H1 (cell line): Measurements from ENCODE around the gene SLC38A2. TPM values are rescaled to one million over a fixed set of nuclear protein-coding genes. Genes with fewer than 3 reads are reported as not detected.

Source experiments
- EZH2 ChIP-seq: fragments of 200-600 bp; sonication (generic); IDR thresholded peaks from 2 replicates; pipeline ENCODE4 v1.7.1; 2012; ENCODE audit warnings: low read depth, mild to moderate bottlenecking, moderate library complexity, low read length, inconsistent platforms; ENCODE audit not compliant: severe bottlenecking
- polyA plus RNA-seq, 7 experiments: library from polyadenylated mRNA; depleted of rRNA in 3 of 7; stranded (reverse) in 5 of 7; unstranded in 2 of 7; fragments of >200 nt in 5 of 7; fragments of 200-250 nt in 2 of 7; gene quantifications; 1 replicate in 5 of 7; 2 replicates in 1 of 7; 4 replicates in 1 of 7; pipeline versions ENCODE4 v1.2.1 to v1.2.3, GENCODE V29; 2011 to 2013; ENCODE audit warnings: missing spikeins in 2 of 7, mixed read lengths in 2 of 7
- total RNA-seq: library from RNA; stranded (reverse); fragmentation: NEBNext Ultra II Directional; extraction: Animal tissue kit (Norgen Biotek cat#: 25700); gene quantifications from 2 replicates; pipeline ENCODE4 v1.2.1, GENCODE V29; 2021
- TF ChIP-seq, protein P1 (sequence below): fragments of 300-600 bp; sonication (generic); IDR thresholded peaks from 2 replicates; pipeline ENCODE4 v1.7.1; 2012; ENCODE audit warnings: low read length, moderate library complexity, mild to moderate bottlenecking, inconsistent platforms; ENCODE audit not compliant: insufficient replicate concordance

Gene SLC38A2
- total and polyA plus RNA-seq, 2 of the 8 experiments (the other 6 are each of a cell fraction or from before 2014, with no cell fraction given), result 163 to 684 TPM

DNA sequence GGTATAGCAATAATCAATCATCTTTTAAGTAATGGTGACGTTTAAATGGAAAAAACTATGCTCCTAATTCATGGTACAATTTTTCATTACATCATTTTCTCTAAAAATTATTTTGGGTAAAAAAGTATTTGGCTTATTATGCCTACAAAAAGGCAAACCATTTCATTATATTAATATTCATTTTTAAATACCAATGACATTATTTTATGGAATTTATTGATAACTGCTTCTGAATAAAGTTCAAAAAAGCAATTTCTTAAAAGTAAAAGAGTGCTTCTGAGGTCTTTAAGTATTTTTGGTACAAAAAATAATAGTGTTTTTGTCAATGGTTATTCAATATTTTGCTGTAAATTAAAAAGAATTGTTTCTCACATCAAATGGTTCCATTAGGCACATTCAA, 12.2 kb downstream of the SLC38A2 start (continued):
- TF ChIP-seq, protein P1, sequence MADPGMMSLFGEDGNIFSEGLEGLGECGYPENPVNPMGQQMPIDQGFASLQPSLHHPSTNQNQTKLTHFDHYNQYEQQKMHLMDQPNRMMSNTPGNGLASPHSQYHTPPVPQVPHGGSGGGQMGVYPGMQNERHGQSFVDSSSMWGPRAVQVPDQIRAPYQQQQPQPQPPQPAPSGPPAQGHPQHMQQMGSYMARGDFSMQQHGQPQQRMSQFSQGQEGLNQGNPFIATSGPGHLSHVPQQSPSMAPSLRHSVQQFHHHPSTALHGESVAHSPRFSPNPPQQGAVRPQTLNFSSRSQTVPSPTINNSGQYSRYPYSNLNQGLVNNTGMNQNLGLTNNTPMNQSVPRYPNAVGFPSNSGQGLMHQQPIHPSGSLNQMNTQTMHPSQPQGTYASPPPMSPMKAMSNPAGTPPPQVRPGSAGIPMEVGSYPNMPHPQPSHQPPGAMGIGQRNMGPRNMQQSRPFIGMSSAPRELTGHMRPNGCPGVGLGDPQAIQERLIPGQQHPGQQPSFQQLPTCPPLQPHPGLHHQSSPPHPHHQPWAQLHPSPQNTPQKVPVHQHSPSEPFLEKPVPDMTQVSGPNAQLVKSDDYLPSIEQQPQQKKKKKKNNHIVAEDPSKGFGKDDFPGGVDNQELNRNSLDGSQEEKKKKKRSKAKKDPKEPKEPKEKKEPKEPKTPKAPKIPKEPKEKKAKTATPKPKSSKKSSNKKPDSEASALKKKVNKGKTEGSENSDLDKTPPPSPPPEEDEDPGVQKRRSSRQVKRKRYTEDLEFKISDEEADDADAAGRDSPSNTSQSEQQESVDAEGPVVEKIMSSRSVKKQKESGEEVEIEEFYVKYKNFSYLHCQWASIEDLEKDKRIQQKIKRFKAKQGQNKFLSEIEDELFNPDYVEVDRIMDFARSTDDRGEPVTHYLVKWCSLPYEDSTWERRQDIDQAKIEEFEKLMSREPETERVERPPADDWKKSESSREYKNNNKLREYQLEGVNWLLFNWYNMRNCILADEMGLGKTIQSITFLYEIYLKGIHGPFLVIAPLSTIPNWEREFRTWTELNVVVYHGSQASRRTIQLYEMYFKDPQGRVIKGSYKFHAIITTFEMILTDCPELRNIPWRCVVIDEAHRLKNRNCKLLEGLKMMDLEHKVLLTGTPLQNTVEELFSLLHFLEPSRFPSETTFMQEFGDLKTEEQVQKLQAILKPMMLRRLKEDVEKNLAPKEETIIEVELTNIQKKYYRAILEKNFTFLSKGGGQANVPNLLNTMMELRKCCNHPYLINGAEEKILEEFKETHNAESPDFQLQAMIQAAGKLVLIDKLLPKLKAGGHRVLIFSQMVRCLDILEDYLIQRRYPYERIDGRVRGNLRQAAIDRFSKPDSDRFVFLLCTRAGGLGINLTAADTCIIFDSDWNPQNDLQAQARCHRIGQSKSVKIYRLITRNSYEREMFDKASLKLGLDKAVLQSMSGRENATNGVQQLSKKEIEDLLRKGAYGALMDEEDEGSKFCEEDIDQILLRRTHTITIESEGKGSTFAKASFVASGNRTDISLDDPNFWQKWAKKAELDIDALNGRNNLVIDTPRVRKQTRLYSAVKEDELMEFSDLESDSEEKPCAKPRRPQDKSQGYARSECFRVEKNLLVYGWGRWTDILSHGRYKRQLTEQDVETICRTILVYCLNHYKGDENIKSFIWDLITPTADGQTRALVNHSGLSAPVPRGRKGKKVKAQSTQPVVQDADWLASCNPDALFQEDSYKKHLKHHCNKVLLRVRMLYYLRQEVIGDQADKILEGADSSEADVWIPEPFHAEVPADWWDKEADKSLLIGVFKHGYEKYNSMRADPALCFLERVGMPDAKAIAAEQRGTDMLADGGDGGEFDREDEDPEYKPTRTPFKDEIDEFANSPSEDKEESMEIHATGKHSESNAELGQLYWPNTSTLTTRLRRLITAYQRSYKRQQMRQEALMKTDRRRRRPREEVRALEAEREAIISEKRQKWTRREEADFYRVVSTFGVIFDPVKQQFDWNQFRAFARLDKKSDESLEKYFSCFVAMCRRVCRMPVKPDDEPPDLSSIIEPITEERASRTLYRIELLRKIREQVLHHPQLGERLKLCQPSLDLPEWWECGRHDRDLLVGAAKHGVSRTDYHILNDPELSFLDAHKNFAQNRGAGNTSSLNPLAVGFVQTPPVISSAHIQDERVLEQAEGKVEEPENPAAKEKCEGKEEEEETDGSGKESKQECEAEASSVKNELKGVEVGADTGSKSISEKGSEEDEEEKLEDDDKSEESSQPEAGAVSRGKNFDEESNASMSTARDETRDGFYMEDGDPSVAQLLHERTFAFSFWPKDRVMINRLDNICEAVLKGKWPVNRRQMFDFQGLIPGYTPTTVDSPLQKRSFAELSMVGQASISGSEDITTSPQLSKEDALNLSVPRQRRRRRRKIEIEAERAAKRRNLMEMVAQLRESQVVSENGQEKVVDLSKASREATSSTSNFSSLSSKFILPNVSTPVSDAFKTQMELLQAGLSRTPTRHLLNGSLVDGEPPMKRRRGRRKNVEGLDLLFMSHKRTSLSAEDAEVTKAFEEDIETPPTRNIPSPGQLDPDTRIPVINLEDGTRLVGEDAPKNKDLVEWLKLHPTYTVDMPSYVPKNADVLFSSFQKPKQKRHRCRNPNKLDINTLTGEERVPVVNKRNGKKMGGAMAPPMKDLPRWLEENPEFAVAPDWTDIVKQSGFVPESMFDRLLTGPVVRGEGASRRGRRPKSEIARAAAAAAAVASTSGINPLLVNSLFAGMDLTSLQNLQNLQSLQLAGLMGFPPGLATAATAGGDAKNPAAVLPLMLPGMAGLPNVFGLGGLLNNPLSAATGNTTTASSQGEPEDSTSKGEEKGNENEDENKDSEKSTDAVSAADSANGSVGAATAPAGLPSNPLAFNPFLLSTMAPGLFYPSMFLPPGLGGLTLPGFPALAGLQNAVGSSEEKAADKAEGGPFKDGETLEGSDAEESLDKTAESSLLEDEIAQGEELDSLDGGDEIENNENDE, result no peak
- TF ChIP-seq EZH2, result no peak
